Stimulated activated naive CD8-positive, alpha-beta T cell treated with anti-CD3 and anti-CD28 coated beads, Interleukin-15, amount 100 ng/mL, for 72 hours (primary cell): ENCODE data around the gene GALNT10.

Experiments used
- ATAC-seq: fragments of 150-1000 bp; cut with Tn5 transposase; 2 replicates; pipeline ENCODE4 v1.10.0; 2021; ENCODE audit warnings: mild to moderate bottlenecking, moderate library complexity
- DNase-seq, 2 donors: peaks; one replicate each; pipeline ENCODE4 v3.0.0; 2021 to 2022
- H3K27ac Mint-ChIP-seq, 2 donors: one replicate each; pipeline ENCODE4 v1.8.0; 2022; ENCODE audit warnings: mild to moderate bottlenecking in 2 of 2, mixed read lengths in 2 of 2, moderate library complexity in 2 of 2
- H3K27me3 Mint-ChIP-seq: one replicate; pipeline ENCODE4 v1.8.0; 2022; ENCODE audit warnings: mixed read lengths
- H3K4me1 Mint-ChIP-seq: one replicate; pipeline ENCODE4 v1.8.0; 2022; ENCODE audit warnings: mild to moderate bottlenecking, mixed read lengths
- H3K4me3 Mint-ChIP-seq, 2 donors: one replicate each; pipeline ENCODE4 v1.8.0; 2022; ENCODE audit warnings: mild to moderate bottlenecking in 2 of 2, mixed read lengths in 2 of 2, moderate library complexity in 1 of 2
- H3K9me3 Mint-ChIP-seq, 2 donors: one replicate each; pipeline ENCODE4 v1.8.0; 2022; ENCODE audit warnings: mixed read lengths in 2 of 2

Gene GALNT10

DNA sequence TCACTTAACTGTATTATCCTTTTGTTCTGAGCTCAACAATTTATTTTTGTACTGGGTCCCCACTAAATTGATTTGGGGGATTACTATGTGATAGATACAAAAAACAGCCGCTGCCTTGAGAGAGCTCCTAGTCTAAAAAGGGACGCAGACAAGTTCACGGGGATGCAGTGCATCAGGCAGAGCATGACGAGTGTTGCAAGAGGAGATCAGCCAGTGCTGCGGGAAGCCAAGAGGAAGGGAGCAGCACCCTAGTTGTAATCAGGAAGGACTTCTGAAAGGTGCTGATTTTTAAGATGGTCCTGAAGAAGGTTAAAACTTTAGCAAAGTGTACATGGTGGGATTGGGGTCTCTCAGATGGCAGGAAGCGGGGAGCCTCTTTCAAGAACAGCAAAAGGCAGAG, 15.8 kb downstream of the GALNT10 start:
- H3K4me3 Mint-ChIP-seq = no peak overlapping the region
- H3K27ac Mint-ChIP-seq = peak overlapping the region in 1 of 2 donors; percentile 65
- H3K27me3 Mint-ChIP-seq = no peaks in the 10 kb centered on the region
- no peaks in the 10 kb centered on the region for H3K9me3 Mint-ChIP-seq
- ATAC-seq (no peak), DNase-seq (no peak)
- H3K4me1 Mint-ChIP-seq = peaks cover 64% of the 10 kb centered on the region

DNA sequence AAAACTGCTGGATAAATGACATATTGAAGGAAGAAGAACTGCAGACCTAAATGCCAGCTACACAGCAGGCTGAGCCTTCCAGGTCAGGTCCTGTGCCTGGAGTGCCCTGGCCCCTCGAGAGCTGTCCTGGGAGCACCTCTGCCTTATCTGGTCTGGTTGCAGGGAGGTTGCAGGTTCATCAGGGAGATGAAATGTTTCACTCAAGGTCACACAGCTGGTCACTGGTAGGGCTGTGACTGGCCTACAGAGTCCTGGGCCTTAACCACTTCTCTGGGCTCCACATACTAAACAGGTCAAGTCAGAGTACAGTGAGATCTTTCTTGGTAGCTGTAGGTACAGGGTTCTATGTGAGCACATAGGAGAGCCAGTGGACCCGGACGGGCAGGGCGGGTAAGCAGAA, 16.7 kb downstream of the GALNT10 start:
- no peak for ATAC-seq

DNA sequence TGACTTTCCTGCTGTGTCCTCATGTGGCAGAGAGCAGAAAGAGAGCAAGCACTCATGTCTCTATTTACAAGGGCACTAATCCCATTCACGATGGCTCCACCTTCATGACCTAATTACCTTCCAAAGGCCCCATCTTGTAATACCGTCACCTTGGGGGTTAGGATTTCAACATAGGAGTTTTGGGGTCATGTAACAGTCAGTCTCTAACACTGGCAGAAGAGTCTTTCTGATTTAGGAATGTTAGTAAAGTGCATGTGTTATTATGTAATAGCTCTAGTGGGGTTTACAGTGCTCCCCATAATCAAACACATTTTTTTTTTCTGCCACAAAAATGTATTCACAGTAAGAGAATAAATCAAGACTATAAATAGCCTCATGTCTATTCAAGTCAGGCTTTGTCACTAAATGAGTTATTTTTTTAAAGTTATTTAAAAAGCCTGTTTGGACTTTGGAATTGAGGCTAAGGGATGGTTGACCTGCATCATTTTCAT, 19.1 kb downstream of the GALNT10 start:
- Mint-ChIP-seq H3K27me3 (no peaks in the 10 kb centered on the region), H3K9me3 (no peaks in the 10 kb centered on the region), H3K4me3 (no peak overlapping the region), H3K27ac (no peak overlapping the region), H3K4me1 (peaks cover 40% of the 10 kb centered on the region)
- ATAC-seq (no peak), DNase-seq (no peak)

More for the DNA sequence above, 16.7 kb downstream of the GALNT10 start:
- Mint-ChIP-seq H3K4me1 (peaks cover 55% of the 10 kb centered on the region), H3K4me3 (no peak overlapping the region), H3K27ac (no peak overlapping the region), H3K27me3 (no peaks in the 10 kb centered on the region), H3K9me3 (no peaks in the 10 kb centered on the region)
- no peak for DNase-seq

DNA sequence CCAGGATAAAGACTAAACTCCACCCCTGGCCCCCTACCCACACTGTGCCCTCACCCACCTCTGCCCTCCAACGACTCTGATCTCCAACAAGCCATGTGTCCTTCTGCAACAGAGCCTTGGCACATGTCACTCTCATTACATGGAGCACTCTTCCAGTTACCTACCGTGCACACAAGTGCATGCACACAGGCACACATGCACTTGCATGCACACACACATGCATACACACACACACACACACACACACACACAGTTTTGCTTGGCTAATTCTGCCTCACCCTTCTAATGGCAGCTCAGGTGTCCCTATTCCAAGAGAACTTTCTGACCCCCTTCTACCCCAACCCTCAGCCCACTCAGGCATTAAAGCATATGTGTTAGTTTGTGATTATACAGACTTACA, 19.6 kb downstream of the GALNT10 start:
- Mint-ChIP-seq H3K4me1 (peaks cover 40% of the 10 kb centered on the region), H3K4me3 (no peak overlapping the region), H3K27me3 (no peaks in the 10 kb centered on the region), H3K9me3 (no peaks in the 10 kb centered on the region), H3K27ac (no peak overlapping the region)
- ATAC-seq (no peak), DNase-seq (no peak)

DNA sequence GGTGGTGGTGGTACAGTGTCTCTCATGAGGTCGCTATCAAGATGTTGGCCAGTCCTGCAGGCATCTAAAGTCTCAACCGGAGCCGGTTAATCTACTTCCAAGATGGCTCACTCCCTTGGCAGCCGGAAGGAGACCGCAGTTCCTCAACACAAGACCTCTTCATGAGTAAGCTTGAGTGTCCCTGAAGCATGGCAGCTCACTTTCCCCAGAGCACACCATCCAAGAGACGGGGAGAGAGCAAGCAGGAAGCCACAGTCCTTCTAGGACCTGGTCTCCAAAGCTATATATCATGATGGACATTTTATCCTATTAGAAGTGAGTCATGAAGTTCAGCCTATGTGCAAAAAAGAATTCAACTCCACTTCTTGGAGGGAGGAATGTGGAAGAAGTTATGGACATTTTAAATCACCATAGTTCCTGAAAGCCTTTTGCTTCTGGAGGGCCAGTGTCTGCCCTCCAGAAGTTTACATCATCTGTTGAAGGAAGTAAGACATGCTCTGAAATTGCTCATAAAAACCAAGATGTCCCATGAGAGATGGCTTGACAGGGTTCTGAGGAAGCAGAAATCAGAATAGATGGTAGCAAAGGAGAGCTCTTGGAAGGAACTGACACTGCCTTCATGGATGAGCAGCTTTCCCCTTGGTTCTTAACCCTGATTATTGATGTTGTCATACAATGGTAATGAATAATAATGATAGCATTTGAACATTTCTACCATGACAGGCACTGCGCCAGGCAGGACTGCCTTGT, 21.3 kb downstream of the GALNT10 start:
- H3K27me3 Mint-ChIP-seq = no peaks in the 10 kb centered on the region
- H3K4me3 Mint-ChIP-seq = no peak overlapping the region
- no peak overlapping the region for H3K27ac Mint-ChIP-seq

DNA sequence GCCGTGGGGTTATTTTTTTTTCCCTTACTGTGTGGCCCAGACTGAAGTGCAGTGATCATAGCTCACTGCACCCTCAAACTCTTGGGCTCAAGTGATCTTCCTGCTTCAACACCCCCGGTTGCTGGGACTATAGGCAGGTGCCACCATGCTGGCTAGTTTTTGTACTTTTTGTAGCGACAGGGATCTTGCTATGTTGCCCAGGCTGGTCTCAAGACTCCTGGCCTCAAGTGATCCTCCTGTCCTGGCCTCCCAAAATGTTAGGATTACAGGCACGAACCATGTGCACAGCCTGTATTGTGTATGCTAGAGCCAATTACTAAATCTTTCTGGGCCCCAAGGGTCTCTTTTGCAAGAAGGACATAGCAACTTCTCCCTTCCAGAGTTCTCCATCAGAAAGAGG, 23.1 kb downstream of the GALNT10 start:
- Mint-ChIP-seq H3K27me3 (no peaks in the 10 kb centered on the region), H3K4me3 (no peak overlapping the region), H3K9me3 (no peaks in the 10 kb centered on the region), H3K4me1 (peaks cover 43% of the 10 kb centered on the region), H3K27ac (no peak overlapping the region)
- ATAC-seq (no peak), DNase-seq (no peak)

More for the DNA sequence above, 21.3 kb downstream of the GALNT10 start:
- no peaks in the 10 kb centered on the region for H3K9me3 Mint-ChIP-seq
- peaks cover 37% of the 10 kb centered on the region for H3K4me1 Mint-ChIP-seq
- ATAC-seq (no peak), DNase-seq (no peak)

DNA sequence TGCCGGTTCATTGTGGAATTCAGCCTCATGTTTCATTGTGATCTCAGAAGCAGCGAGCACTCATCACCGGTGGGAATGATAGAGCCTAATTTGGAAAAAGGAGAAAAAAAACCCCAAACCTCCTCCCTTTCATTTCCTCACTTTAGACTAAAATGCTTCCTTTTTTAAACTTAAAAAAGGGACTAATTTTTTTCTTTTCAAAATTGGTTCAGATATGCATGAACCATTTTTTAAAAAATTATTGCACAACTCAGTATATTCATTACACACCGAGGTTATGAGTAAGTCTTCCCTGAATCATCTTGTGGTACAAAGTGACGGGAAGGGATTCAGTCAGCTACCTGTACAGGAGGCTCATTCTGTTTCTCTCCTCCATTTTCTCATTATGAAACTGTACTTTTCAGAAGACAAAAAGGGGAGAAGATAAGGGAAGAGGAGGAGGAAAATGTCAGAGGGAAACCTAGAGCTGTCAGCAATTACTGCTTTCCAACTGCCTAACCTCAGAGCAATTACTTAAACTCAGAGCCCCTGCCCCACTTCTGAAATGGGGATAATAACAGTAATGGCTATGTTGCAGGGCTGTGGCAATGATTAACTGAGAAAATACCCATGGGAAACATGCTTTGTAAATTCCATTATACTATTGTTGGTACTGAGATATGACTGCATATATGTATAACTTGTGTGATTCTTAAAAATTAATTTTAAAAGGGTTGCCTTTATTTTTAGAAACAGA, 24.0 kb downstream of the GALNT10 start:
- Mint-ChIP-seq H3K27ac (peak overlapping the region; percentile 81 to 86), H3K4me3 (peak overlapping the region; percentile 56 to 60), H3K27me3 (no peaks in the 10 kb centered on the region), H3K4me1 (peaks cover 52% of the 10 kb centered on the region), H3K9me3 (no peaks in the 10 kb centered on the region)
- ATAC-seq = peak; percentile 97
- DNase-seq = peak in 1 of 2 donors; percentile 37

DNA sequence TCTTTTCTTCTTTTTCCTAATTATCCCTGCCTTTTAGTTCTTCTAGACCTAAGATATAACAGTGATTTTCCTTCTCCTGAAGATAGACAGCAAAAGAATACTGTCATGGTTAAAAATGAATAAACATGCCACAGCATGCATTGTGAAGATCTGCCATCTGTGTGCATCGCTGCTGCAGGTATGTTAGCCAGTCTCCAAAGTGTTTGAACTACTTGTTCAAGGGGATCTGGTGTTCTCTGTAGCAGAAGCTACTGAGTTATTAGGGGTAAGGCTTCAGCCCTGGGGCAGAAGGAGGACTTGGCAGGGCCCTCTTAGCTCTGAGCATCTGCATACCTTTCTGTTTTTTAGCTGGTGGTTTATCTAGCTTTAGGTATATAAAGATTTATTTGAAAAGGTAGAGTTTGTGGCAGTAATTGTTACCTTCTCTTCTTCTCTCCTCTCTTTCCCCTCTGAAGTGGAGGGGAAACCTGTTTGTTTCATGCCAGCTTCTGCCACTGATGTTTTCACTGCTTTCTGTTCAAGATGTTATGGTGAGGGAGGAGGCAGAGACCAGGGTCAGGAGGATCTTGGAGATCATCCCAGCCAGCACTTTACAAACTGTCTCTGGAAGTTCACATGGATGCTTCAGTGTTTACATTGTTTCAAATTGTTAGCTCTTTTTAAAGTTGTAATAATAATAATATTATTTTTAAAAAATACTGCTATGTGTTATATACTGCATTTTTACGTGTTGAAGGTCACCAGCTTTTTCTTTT, 25.2 kb downstream of the GALNT10 start:
- H3K9me3 Mint-ChIP-seq = no peaks in the 10 kb centered on the region
- no peak for DNase-seq
- peak overlapping the region; percentile 3 to 57 for H3K4me3 Mint-ChIP-seq
- ATAC-seq = no peak
- peaks cover 63% of the 10 kb centered on the region for H3K4me1 Mint-ChIP-seq
- peak overlapping the region in 1 of 2 donors; percentile 5 for H3K27ac Mint-ChIP-seq
- H3K27me3 Mint-ChIP-seq = no peaks in the 10 kb centered on the region

DNA sequence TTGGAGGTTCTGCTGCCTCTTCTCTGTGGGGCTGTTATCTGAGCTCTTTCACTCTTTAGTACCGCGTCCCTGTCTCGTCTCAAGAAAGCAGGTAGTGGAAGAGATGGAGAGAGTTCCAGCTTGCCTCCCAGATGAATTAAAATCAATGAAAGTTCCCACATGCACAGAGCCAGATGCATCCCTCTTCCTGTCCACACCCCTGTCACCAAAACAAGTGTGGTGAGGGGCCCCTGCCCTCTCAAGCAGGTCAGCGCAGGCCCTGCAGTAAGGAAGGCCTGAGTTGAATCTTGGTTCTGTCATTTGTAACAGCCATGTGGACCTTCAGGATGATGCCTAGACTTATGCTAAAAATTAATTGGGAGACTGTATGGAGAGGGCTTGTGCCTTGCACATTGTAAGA, 26.9 kb downstream of the GALNT10 start:
- peak overlapping the region in 1 of 2 donors; percentile 23 for H3K27ac Mint-ChIP-seq
- no peak for ATAC-seq
- H3K27me3 Mint-ChIP-seq = no peaks in the 10 kb centered on the region
- H3K4me1 Mint-ChIP-seq = peaks cover 78% of the 10 kb centered on the region
- H3K4me3 Mint-ChIP-seq = no peak overlapping the region
- no peak for DNase-seq
- no peaks in the 10 kb centered on the region for H3K9me3 Mint-ChIP-seq

DNA sequence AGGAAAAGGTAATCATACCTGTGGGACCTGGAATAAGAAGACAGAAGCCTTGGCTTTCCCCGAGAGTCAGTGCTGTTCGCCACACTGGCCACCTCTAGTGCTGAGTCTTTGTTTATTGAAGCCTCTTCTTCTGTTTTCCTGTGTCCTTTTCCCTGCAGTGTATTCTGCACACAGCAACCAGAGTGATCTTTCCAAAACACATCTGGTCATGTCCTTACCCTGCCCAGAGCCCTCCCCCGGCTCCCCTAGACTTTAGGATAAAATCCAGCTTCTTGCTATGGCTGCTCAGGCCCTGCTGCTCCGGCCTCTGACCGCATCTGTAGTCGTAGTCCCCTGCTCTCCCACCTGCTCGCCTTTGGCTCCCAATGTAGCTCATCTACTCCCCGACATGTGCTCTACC, 28.3 kb downstream of the GALNT10 start:
- no peak for ATAC-seq
- peak overlapping the region in 1 of 2 donors; percentile 43 for H3K27ac Mint-ChIP-seq

DNA sequence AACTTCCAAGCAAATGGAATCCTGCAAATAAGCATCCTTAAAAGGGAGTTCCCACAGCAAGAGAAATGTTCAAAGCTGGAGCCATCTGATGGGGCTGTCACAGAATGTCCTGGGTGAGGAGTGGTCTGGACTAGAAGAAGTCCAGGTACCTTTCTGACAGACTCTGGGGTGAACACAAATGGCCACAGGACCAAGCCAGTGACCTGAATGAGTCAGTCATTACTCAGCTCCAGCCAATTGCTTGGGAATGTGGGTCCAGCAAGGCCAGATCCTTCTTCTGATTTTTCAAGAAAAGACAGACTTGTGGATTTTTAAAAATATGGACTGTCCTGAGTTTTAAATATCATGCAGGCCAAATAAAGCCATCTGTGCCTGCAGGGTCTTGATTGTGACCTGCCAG, 30.1 kb downstream of the GALNT10 start:
- Mint-ChIP-seq H3K9me3 (no peaks in the 10 kb centered on the region), H3K4me1 (peaks cover 71% of the 10 kb centered on the region), H3K4me3 (no peak overlapping the region), H3K27me3 (no peaks in the 10 kb centered on the region), H3K27ac (no peak overlapping the region)
- no peak for ATAC-seq
- no peak for DNase-seq

More for the DNA sequence above, 28.3 kb downstream of the GALNT10 start:
- H3K9me3 Mint-ChIP-seq = no peaks in the 10 kb centered on the region
- DNase-seq = no peak
- peaks cover 89% of the 10 kb centered on the region for H3K4me1 Mint-ChIP-seq
- no peaks in the 10 kb centered on the region for H3K27me3 Mint-ChIP-seq
- H3K4me3 Mint-ChIP-seq = no peak overlapping the region

DNA sequence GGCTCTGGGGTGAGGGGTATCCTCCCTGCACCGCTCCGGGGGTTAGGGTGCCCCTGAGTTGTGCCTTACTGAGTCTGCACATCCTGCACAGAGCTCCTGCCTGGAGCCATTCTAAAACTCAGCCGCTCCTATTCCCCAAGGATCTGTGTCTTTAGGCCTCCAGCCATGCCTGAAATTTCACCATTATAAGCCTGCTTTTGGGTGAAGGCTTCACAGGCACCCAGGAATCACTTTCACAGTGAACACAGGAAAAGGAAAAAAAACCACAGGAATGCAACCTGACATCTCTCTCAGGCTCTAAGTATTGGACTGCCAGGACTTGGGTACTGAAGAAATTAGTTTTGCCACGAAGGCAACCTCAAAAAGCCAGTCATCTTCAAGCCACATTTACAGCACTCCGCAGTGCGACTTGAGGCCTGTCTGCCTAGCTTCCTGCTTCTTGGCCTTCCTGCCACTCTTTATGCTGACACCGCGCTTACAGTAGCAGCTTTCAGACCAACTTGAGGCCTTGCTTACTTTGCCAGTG, 30.9 kb downstream of the GALNT10 start:
- no peaks in the 10 kb centered on the region for H3K27me3 Mint-ChIP-seq
- H3K4me1 Mint-ChIP-seq = peaks cover 65% of the 10 kb centered on the region
- DNase-seq (peak; percentile 37 to 66), ATAC-seq (peak; percentile 92)
- H3K9me3 Mint-ChIP-seq = peaks cover 0 to 2% of the 10 kb centered on the region in 2 donors
- H3K27ac Mint-ChIP-seq = peak overlapping the region; percentile 93
- peak overlapping the region in 1 of 2 donors; percentile 13 for H3K4me3 Mint-ChIP-seq

DNA sequence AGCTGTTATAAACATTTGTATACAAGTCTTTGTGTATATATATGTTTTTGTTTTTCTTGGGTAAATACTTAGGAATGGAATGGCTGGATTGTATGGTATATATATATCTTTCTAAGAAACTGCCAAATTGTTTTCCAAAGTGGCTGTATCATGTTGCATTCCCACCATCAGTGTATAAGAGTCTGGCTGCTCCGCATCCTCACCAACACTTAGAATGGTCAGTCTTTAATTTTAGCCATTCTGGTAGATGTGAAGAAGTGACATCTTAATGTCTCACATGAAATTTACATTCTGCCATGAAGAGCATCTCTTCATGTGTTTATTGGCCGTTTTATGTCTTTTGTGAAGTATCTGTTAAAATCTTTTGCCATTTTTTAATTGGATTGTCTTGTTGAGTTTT, 31.9 kb downstream of the GALNT10 start:
- Mint-ChIP-seq H3K27ac (peak overlapping the region in 1 of 2 donors; percentile 84), H3K9me3 (peaks cover 4 to 12% of the 10 kb centered on the region in 2 donors), H3K4me3 (no peak overlapping the region), H3K27me3 (no peaks in the 10 kb centered on the region), H3K4me1 (peaks cover 56% of the 10 kb centered on the region)
- no peak for DNase-seq
- no peak for ATAC-seq

DNA sequence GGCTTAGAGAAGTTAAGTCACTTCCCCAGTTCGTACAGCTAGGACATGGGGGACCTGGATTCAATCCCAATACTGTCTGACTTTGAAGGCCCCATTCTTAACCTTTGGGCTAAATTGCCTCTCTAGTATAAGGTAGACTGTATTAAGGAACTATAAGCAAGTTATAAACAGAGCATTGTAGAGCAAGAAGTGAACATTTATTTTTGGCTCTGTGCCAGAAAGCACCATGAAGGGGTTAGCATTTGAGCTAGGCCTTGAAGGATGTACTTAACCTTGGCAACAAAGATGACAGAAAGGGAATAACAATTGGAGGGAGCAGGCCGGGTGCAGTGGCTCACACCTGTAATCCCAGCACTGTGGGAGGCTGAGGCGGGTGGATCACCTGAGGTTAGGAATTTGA, 32.8 kb downstream of the GALNT10 start:
- Mint-ChIP-seq H3K4me1 (peaks cover 56% of the 10 kb centered on the region), H3K27ac (no peak overlapping the region), H3K9me3 (peaks cover 6 to 19% of the 10 kb centered on the region in 2 donors), H3K4me3 (no peak overlapping the region), H3K27me3 (no peaks in the 10 kb centered on the region)
- DNase-seq = no peak
- no peak for ATAC-seq

DNA sequence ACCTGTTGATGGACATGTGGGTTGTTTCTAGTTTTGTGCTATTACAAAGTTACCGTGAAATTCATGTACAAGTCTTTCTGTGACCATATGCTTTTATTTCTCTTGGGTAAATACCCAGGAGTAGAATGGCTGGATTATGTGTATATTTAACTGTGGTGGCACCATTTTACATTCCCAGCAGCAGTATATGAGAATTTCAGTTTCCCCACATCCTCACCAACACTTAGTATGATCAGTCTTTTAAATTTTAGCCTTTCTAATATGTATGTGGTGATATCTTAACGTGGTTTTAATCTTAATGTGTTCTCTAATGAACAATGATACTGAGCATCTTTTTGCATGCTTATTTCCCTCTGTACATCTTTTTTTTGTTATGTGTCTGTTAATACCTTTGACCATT, 36.6 kb downstream of the GALNT10 start:
- H3K4me1 Mint-ChIP-seq = peaks cover 56% of the 10 kb centered on the region
- no peak overlapping the region for H3K27ac Mint-ChIP-seq
- DNase-seq (no peak), ATAC-seq (no peak)
- H3K4me3 Mint-ChIP-seq = no peak overlapping the region
- H3K27me3 Mint-ChIP-seq = no peaks in the 10 kb centered on the region
- H3K9me3 Mint-ChIP-seq = peaks cover 6 to 19% of the 10 kb centered on the region in 2 donors
